Measurements from ENCODE around the gene FOXE3.

The FOXE3 gene

DNA sequence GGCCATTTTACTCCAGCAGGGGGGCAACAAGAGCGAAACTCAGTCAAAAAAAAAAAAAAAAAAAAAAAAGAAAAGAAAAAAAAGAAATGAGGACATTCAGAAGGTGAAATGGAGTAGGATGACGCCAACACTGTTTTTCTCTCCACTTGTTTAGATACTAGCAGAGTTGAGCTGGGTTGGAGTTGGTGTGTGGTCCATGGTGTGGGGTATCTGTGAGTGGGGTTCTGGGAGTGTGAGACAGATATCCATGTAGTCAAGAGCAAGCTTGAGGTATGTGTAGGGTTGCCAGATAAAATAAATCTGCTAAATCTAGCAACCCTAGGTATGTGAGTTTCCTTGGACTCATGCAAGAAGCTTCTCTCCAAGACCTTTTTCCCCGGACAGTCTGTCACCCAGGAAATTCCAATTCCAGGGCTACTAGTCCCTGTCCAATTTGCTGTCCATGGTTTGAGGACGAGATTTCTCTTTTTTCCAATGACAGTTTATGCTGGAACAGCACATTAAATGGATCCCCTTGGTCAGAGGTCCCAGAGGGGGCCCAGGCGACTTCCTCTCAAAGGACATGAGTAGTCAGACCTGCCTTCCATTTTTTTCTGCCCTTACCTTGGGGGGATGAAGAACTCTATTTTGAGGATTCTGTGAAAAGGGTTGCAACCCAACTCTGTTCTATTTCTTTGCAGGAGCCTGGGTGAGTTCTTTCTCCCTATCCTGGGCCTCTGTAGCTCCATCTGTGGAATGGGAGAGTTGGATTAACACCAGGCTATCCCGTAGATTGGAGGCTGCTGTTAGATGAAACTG is 19.6 kb downstream of the FOXE3 start:
- Histone ChIP-seq H3K9me3 (ENCODE audit: control insufficient read depth, insufficient read depth, low read depth, low read length) (no peaks in the 10 kb centered on the region), H3K4me3 (ENCODE audit: low read depth, low read length) (no peak overlapping the region), H3K36me3 (ENCODE audit: control insufficient read depth, insufficient read depth, low read length) (no peaks in the 10 kb centered on the region)

DNA sequence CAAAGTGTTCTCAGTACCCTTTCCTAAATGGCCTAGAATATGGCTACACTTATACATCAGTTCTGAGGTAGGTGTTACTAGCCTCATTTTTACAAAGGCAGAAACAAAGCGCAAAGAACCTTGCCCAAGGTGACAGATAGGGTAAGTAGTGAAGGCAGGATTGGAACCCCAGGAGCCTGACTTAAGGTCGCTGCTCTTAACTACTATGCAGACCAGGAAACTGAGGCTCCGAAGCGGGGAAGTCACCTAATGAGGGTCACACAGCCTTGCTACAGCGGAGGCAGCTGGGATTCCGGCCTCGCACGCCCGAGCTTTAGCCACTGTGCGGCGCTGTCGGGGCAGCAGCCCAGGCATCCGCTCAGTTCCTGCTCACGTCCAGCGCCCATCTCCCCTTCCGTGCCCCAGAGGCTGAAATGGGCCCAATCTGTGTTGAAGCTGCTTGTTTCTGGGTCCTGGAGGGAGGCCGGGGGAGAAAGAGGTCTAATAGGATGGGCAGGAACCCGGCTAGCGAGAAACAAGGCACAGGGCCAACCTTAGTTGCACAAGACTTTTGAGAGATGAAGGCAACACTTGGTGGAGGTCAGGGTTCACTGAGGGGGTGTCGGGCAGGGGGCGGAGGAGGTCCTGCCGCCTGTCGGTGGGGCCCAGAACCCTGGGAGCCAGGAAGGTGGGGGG is 20.4 kb downstream of the FOXE3 start:
- Histone ChIP-seq H3K4me3 (ENCODE audit: low read depth, low read length) (peak overlapping the region; percentile 65), H3K27me3 (ENCODE audit: control insufficient read depth, insufficient read depth, low read length) (peaks cover 100% of the 10 kb centered on the region)

More for the DNA sequence above, 19.6 kb downstream of the FOXE3 start:
- Histone ChIP-seq H3K9ac (ENCODE audit: low read length) (no peak overlapping the region), H3K4me1 (ENCODE audit: control insufficient read depth, insufficient read depth, low read length) (peaks cover 45% of the 10 kb centered on the region), H3K27ac (ENCODE audit: low read depth, low read length) (no peak overlapping the region), H3K27me3 (ENCODE audit: control insufficient read depth, insufficient read depth, low read length) (peaks cover 100% of the 10 kb centered on the region)

DNA sequence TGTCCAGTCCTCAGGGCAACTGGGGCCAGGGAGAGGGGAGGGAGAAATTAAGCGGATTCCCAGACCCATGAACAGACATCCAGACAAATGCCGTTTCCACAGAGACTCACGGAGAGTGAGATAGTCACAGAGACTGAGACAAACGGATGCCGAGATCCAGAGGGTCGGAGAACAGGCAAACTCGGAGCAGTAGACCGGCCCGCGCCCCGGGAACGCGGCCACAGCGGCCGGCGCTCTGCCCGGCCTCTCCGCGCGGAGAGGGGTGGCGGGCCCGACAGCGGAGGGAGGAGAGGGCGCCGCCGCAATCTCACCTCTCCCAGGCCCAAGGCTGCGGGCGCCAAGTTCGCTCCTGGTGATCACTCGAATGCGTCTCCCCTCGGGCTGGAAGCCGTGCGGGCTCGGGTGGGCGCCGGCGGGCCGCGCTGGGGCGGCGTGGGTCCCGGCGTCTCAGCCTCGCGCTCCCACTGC is 20.9 kb downstream of the FOXE3 start:
- Histone ChIP-seq H3K36me3 (ENCODE audit: control insufficient read depth, insufficient read depth, low read length) (no peaks in the 10 kb centered on the region), H3K27ac (ENCODE audit: low read depth, low read length) (no peak overlapping the region), H3K4me1 (ENCODE audit: control insufficient read depth, insufficient read depth, low read length) (peaks cover 37% of the 10 kb centered on the region), H3K9me3 (ENCODE audit: control insufficient read depth, insufficient read depth, low read depth, low read length) (no peaks in the 10 kb centered on the region), H3K4me3 (ENCODE audit: low read depth, low read length) (peak overlapping the region; percentile 65), H3K9ac (ENCODE audit: low read length) (peak overlapping the region; percentile 54), H3K27me3 (ENCODE audit: control insufficient read depth, insufficient read depth, low read length) (peaks cover 100% of the 10 kb centered on the region)

More for the DNA sequence above, 20.4 kb downstream of the FOXE3 start:
- H3K4me1 ChIP-seq (ENCODE audit: control insufficient read depth, insufficient read depth, low read length), result peaks cover 42% of the 10 kb centered on the region
- no peaks in the 10 kb centered on the region for H3K36me3 ChIP-seq (ENCODE audit: control insufficient read depth, insufficient read depth, low read length)
- no peak overlapping the region for H3K27ac ChIP-seq (ENCODE audit: low read depth, low read length)
- no peaks in the 10 kb centered on the region for H3K9me3 ChIP-seq (ENCODE audit: control insufficient read depth, insufficient read depth, low read depth, low read length)
- H3K9ac ChIP-seq (ENCODE audit: low read length), result peak overlapping the region; percentile 54

DNA sequence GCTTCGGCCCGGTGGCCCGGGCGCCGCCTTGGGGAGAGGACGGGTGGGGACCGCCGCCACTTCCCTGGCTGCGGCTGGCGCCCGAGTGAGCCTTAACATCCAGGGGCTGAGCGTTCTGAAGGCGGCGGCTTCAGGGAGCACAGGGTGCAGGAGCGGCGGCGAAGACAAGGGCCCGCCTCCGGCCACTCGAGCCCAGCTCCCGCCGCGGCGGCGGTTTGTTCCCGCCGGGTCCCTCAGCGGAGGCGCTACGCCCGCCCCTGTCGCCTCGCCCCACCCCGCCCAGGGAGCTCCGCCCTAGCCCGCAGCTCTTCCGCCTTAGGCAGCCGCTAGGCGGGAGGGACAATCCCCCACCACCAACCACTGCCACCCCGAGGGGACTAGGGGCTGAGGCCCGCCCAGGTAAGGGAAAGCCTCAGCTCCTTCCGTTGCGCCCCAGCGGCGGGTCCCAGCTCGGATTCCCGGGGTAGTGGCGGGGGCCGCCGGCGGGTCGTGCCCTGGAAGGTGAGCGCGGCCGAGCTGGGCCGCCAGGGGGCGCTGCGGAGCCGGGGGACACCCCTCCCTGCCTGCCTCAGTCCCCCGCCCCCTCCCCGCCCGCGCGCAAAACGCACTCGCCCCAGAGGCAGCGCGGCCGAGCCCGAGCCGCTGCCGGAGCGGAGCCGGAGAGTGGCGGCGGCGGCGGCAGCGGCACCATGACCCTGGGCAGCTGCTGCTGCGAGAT is 21.5 kb downstream of the FOXE3 start, which contains the start of gene FOXD2:
FOXD2 (plus strand) TSS at position 598 of the 718 bp plus-strand sequence; CDS start at position 690, 92 bp downstream.
- H3K4me1 ChIP-seq (ENCODE audit: control insufficient read depth, insufficient read depth, low read length), result peaks cover 33% of the 10 kb centered on the region
- peak within 1 kb of the TSS; percentile 54 for H3K9ac ChIP-seq (ENCODE audit: low read length)
- H3K27me3 ChIP-seq (ENCODE audit: control insufficient read depth, insufficient read depth, low read length), result peaks cover 100% of the 10 kb centered on the region

DNA sequence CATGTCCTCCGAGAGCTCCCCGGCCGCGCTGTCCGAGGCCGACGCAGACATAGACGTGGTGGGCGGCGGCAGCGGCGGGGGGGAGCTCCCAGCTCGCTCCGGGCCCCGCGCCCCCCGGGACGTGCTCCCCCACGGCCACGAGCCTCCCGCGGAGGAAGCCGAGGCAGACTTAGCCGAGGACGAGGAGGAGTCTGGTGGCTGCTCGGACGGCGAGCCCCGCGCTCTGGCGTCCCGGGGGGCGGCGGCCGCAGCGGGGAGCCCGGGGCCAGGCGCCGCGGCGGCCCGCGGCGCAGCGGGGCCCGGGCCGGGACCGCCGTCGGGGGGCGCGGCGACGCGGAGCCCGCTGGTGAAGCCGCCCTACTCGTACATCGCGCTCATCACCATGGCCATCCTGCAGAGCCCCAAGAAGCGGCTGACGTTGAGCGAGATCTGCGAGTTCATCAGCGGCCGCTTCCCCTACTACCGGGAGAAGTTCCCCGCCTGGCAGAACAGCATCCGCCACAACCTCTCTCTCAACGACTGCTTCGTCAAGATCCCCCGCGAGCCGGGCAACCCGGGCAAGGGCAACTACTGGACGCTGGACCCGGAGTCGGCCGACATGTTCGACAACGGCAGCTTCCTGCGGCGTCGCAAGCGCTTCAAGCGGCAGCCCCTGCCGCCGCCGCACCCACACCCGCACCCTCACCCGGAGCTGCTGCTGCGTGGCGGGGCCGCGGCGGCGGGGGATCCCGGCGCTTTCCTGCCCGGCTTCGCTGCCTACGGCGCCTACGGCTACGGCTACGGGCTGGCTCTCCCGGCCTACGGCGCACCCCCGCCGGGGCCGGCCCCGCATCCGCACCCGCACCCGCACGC is 22.3 kb downstream of the FOXE3 start:
- Histone ChIP-seq H3K9me3 (ENCODE audit: control insufficient read depth, insufficient read depth, low read depth, low read length) (no peaks in the 10 kb centered on the region), H3K27me3 (ENCODE audit: control insufficient read depth, insufficient read depth, low read length) (peaks cover 100% of the 10 kb centered on the region), H3K9ac (ENCODE audit: low read length) (no peak overlapping the region), H3K4me1 (ENCODE audit: control insufficient read depth, insufficient read depth, low read length) (peaks cover 31% of the 10 kb centered on the region), H3K27ac (ENCODE audit: low read depth, low read length) (no peak overlapping the region), H3K36me3 (ENCODE audit: control insufficient read depth, insufficient read depth, low read length) (no peaks in the 10 kb centered on the region), H3K4me3 (ENCODE audit: low read depth, low read length) (peak overlapping the region; percentile 65)

More for the DNA sequence above, 21.5 kb downstream of the FOXE3 start, which contains the start of gene FOXD2:
- Histone ChIP-seq H3K9me3 (ENCODE audit: control insufficient read depth, insufficient read depth, low read depth, low read length) (no peaks in the 10 kb centered on the region), H3K4me3 (ENCODE audit: low read depth, low read length) (peak within 1 kb of the TSS; percentile 65), H3K36me3 (ENCODE audit: control insufficient read depth, insufficient read depth, low read length) (no peaks in the 10 kb centered on the region), H3K27ac (ENCODE audit: low read depth, low read length) (no peak within 1 kb of the TSS)

DNA sequence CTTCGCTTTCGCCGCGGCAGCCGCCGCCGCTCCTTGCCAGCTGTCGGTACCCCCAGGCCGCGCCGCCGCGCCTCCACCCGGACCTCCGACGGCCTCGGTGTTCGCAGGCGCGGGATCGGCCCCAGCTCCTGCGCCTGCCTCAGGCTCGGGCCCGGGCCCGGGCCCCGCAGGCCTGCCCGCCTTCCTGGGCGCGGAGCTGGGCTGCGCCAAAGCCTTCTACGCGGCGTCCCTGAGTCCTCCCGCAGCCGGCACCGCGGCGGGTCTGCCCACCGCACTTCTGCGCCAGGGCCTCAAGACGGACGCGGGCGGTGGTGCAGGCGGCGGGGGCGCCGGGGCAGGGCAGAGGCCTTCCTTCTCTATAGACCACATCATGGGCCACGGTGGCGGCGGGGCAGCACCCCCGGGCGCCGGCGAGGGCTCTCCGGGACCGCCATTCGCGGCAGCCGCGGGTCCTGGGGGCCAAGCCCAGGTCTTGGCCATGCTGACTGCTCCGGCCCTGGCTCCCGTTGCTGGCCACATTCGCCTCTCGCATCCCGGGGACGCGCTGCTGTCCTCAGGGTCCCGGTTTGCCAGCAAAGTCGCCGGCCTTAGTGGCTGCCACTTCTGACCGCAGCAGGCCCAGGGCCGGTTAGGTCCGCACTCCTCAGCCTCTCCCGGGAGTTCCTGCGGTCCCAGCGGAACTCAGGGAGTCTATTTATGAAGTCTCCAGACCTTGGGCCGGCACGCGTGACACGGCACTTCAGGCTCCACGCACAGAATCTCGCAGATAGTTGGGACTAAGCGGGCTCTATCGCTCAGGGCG is 23.1 kb downstream of the FOXE3 start:
- Histone ChIP-seq H3K4me1 (ENCODE audit: control insufficient read depth, insufficient read depth, low read length) (peaks cover 28% of the 10 kb centered on the region), H3K27ac (ENCODE audit: low read depth, low read length) (no peak overlapping the region), H3K9ac (ENCODE audit: low read length) (no peak overlapping the region), H3K36me3 (ENCODE audit: control insufficient read depth, insufficient read depth, low read length) (no peaks in the 10 kb centered on the region), H3K9me3 (ENCODE audit: control insufficient read depth, insufficient read depth, low read depth, low read length) (no peaks in the 10 kb centered on the region), H3K4me3 (ENCODE audit: low read depth, low read length) (0 out of 2 replicates have a peak overlapping the region, but pooled peaks have one; percentile 11), H3K27me3 (ENCODE audit: control insufficient read depth, insufficient read depth, low read length) (peaks cover 100% of the 10 kb centered on the region)

DNA sequence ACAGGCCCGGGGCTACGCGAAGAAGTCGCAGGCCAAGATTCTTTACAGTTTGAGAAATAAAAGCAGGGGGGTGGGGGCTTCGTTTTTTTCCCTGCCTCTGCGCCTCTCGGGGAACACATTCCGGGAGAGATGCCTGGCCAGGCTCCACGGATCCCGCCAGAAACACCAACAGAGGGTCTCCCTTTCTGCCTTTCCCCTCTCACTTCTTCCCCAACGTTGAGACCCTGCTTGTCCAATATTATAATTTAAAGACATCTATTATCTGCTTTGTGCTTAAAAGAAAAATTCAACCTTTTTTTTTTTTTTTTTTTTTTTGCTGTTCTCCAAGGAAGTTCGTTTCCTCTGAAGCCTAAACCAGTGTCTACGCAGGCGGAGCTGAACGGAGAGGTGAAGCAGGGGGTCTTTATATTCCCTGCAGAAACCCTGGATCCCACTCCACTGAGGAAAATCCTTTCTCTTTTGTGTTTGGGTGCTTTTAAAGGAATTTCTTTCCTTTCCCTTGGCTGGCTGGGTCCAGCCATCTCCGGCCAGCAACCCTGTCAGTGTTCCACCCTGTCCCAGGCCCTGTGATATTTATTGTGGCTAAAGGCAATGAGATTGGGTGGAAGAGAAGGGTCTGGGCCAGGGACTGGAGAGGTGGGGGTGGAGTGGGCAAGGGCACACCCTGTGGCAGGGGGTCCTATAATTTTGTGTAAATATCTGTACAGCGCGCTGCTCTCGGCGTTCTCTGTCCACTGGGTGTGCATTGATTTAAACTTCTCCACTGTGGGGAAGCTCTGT is 23.9 kb downstream of the FOXE3 start:
- peaks cover 100% of the 10 kb centered on the region for H3K27me3 ChIP-seq (ENCODE audit: control insufficient read depth, insufficient read depth, low read length)
- H3K9me3 ChIP-seq (ENCODE audit: control insufficient read depth, insufficient read depth, low read depth, low read length), result no peaks in the 10 kb centered on the region
- H3K36me3 ChIP-seq (ENCODE audit: control insufficient read depth, insufficient read depth, low read length), result no peaks in the 10 kb centered on the region
- peaks cover 28% of the 10 kb centered on the region for H3K4me1 ChIP-seq (ENCODE audit: control insufficient read depth, insufficient read depth, low read length)
- H3K27ac ChIP-seq (ENCODE audit: low read depth, low read length), result no peak overlapping the region
- H3K9ac ChIP-seq (ENCODE audit: low read length), result no peak overlapping the region
- no peak overlapping the region for H3K4me3 ChIP-seq (ENCODE audit: low read depth, low read length)

DNA sequence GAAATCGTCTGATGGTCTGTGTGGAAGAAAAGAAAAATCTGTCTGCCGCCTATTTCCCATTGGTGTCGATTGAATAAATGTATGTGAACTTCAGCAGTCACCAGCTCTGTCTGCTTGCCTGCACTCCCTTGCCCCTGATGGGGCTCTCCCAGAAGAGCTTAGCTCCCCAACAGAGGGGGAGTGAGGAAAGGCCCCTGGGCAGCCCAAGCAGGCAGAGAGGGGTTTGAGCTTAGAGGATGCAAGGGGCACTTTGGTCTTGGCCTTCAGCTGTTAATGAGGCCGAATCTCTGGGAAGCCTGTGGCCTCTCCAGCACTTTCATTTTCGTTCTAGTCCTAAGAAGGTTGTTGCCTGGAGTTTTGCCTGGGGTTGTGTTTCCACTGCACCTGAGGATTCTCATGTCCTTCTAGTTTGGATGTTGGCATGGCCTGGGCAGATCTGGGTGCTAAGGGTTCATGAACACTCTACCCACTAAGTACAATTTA is 24.6 kb downstream of the FOXE3 start:
- Histone ChIP-seq H3K9ac (ENCODE audit: low read length) (no peak overlapping the region), H3K27ac (ENCODE audit: low read depth, low read length) (no peak overlapping the region), H3K9me3 (ENCODE audit: control insufficient read depth, insufficient read depth, low read depth, low read length) (no peaks in the 10 kb centered on the region), H3K27me3 (ENCODE audit: control insufficient read depth, insufficient read depth, low read length) (peaks cover 100% of the 10 kb centered on the region), H3K4me3 (ENCODE audit: low read depth, low read length) (no peak overlapping the region), H3K36me3 (ENCODE audit: control insufficient read depth, insufficient read depth, low read length) (no peaks in the 10 kb centered on the region), H3K4me1 (ENCODE audit: control insufficient read depth, insufficient read depth, low read length) (peaks cover 32% of the 10 kb centered on the region)

DNA sequence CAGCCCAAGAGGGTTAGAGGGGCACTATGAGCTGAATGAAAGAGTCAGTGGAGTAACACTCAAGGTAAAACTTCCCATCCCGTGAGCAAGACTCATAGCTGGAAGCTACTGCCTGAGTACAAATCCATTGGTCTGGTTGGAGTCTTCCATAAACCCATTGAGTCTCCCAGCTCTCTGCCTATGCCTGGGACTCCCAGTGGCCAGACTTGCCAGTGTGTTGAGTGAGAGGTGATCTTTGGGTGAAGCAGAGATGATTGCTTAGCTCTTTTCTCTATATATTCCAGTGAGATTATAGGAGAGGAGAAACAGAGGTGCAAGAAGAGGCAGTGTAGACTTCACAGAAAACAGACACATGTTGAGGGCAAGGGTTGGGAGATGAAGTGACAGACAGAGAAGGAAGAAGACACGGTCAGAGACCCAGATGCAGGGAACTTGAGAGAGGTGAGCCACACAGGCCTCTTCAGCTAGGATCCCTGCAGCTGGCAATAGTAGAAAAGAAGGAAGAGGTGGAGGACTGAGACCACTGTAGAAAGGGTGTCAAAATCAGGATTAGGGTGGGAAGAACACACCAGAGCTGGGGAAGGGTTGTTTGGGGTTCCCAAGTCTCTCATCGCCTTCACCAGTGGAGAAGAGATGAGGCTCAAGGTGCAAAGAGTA is 25.5 kb downstream of the FOXE3 start:
- Histone ChIP-seq H3K9ac (ENCODE audit: low read length) (no peak overlapping the region), H3K27ac (ENCODE audit: low read depth, low read length) (no peak overlapping the region), H3K4me3 (ENCODE audit: low read depth, low read length) (no peak overlapping the region), H3K36me3 (ENCODE audit: control insufficient read depth, insufficient read depth, low read length) (no peaks in the 10 kb centered on the region), H3K27me3 (ENCODE audit: control insufficient read depth, insufficient read depth, low read length) (peaks cover 100% of the 10 kb centered on the region), H3K4me1 (ENCODE audit: control insufficient read depth, insufficient read depth, low read length) (peaks cover 38% of the 10 kb centered on the region), H3K9me3 (ENCODE audit: control insufficient read depth, insufficient read depth, low read depth, low read length) (no peaks in the 10 kb centered on the region)
